Measurements from ENCODE around the gene UBXN10. TPM values are rescaled to one million over a fixed set of nuclear protein-coding genes. Genes with fewer than 3 reads are reported as not detected.

UBXN10 gene
- polyA plus RNA-seq, 1 donor (not counting 4 experiments of a cell fraction or from before 2014, with no cell fraction given), result 0.05 TPM

- no peak overlapping the region for H3K4me2 ChIP-seq (ENCODE audit: control insufficient read depth, extremely low read depth, insufficient read depth, low read depth, low read length)
- H3K27ac ChIP-seq (ENCODE audit: control insufficient read depth, insufficient read depth, low read length), result no peak overlapping the region
- DNase-seq (ENCODE audit: low read depth, low spot score), result no peak
Observed at GRCh38 chr1:20184997-20185833, 681 bp upstream of the UBXN10 start.

GRCh38 chr1:20187103-20187812 lies 1.4 kb downstream of the UBXN10 start:
- FAIRE-seq (no peak), DNase-seq (ENCODE audit: low read depth, low spot score) (no peak)
- Histone ChIP-seq H3K4me2 (ENCODE audit: control insufficient read depth, extremely low read depth, insufficient read depth, low read depth, low read length) (no peak overlapping the region), H3K79me2 (ENCODE audit: control insufficient read depth, insufficient read depth, low read length) (no peaks in the 10 kb centered on the region), H2AFZ (ENCODE audit: control insufficient read depth, low read length) (no peak overlapping the region), H3K36me3 (ENCODE audit: control insufficient read depth in 2 of 2, extremely low read depth in 1 of 2, insufficient read depth in 2 of 2, low read length in 2 of 2) (no peaks in the 10 kb centered on the region), H3K27me3 (ENCODE audit: control insufficient read depth, extremely low read depth, insufficient read depth, low read length) (peaks cover 50% of the 10 kb centered on the region), H3K27ac (ENCODE audit: control insufficient read depth, insufficient read depth, low read length) (no peak overlapping the region), H3K4me1 (ENCODE audit: control insufficient read depth, extremely low read depth, insufficient read depth, low read length) (peaks cover 3% of the 10 kb centered on the region), H3K9me3 (ENCODE audit: control insufficient read depth, low read depth, low read length) (no peaks in the 10 kb centered on the region), H4K20me1 (ENCODE audit: control insufficient read depth, extremely low read depth, insufficient read depth, low read length) (no peaks in the 10 kb centered on the region), H3K4me3 (ENCODE audit: control insufficient read depth in 2 of 3, extremely low read depth in 1 of 3, insufficient read depth in 2 of 3, low read depth in 1 of 3, low read length in 3 of 3) (no peak overlapping the region), H3K9me1 (ENCODE audit: control insufficient read depth, extremely low read depth, insufficient read depth, low read length) (no peaks in the 10 kb centered on the region), H3K9ac (ENCODE audit: control insufficient read depth, extremely low read depth, insufficient read depth, low read length) (no peak overlapping the region)
- peak in 1 of 3 experiments; percentile 18 for TF ChIP-seq CTCF (optimal IDR thresholded peaks at IDR 0.05 in 1 of 3, IDR thresholded peaks at IDR 0.05 in 1 of 3, conservative IDR thresholded peaks at IDR 0.05 in 1 of 3; ENCODE audit: extremely low read depth in 1 of 3, insufficient read depth in 2 of 3, low read length in 3 of 3)
- no peak for TF ChIP-seq EZH2 (IDR thresholded peaks at IDR 0.05; ENCODE audit: low read length)
- dilution Hi-C loops (cut with MboI; ENCODE audit: extremely low pct_ligation_motif_present, low sequenced_read_pairs), result no loop called here

More at GRCh38 chr1:20184997-20185833, 681 bp upstream of the UBXN10 start:
- Histone ChIP-seq H3K27me3 (ENCODE audit: control insufficient read depth, extremely low read depth, insufficient read depth, low read length) (peaks cover 43% of the 10 kb centered on the region), H4K20me1 (ENCODE audit: control insufficient read depth, extremely low read depth, insufficient read depth, low read length) (no peaks in the 10 kb centered on the region), H3K9me3 (ENCODE audit: control insufficient read depth, low read depth, low read length) (no peaks in the 10 kb centered on the region), H3K9me1 (ENCODE audit: control insufficient read depth, extremely low read depth, insufficient read depth, low read length) (no peaks in the 10 kb centered on the region), H3K4me1 (ENCODE audit: control insufficient read depth, extremely low read depth, insufficient read depth, low read length) (peaks cover 3% of the 10 kb centered on the region), H3K36me3 (ENCODE audit: control insufficient read depth in 2 of 2, extremely low read depth in 1 of 2, insufficient read depth in 2 of 2, low read length in 2 of 2) (no peaks in the 10 kb centered on the region), H3K9ac (ENCODE audit: control insufficient read depth, extremely low read depth, insufficient read depth, low read length) (no peak overlapping the region), H3K79me2 (ENCODE audit: control insufficient read depth, insufficient read depth, low read length) (no peaks in the 10 kb centered on the region), H2AFZ (ENCODE audit: control insufficient read depth, low read length) (no peak overlapping the region), H3K4me3 (ENCODE audit: control insufficient read depth in 2 of 3, extremely low read depth in 1 of 3, insufficient read depth in 2 of 3, low read depth in 1 of 3, low read length in 3 of 3) (no peak overlapping the region)
- TF ChIP-seq EZH2 (IDR thresholded peaks at IDR 0.05; ENCODE audit: low read length) (no peak), CTCF (optimal IDR thresholded peaks at IDR 0.05 in 1 of 3, IDR thresholded peaks at IDR 0.05 in 1 of 3, conservative IDR thresholded peaks at IDR 0.05 in 1 of 3; ENCODE audit: extremely low read depth in 1 of 3, insufficient read depth in 2 of 3, low read length in 3 of 3) (no peak)
- dilution Hi-C loops (cut with MboI; ENCODE audit: extremely low pct_ligation_motif_present, low sequenced_read_pairs), result no loop called here
- no peak for FAIRE-seq
